Measurements from ENCODE around the gene ACSL3. TPM values are rescaled to one million over a fixed set of nuclear protein-coding genes. Genes with fewer than 3 reads are reported as not detected.

Gene ACSL3
- polyA plus RNA-seq, 1 donor from 2014 or later: 119 TPM

GRCh38 chr2:222892761-222893160 lies 31.9 kb downstream of the ACSL3 start:
- Histone ChIP-seq H3F3A (ENCODE audit: insufficient read depth, low read length, poor library complexity, severe bottlenecking) (no peaks in the 10 kb centered on the region), H3K27me3 (ENCODE audit: insufficient read depth, low read depth, low read length) (no peaks in the 10 kb centered on the region), H3K36me3 (ENCODE audit: insufficient read depth, low read length) (no peaks in the 10 kb centered on the region), H3K9ac (ENCODE audit: low read length) (no peak overlapping the region), H4K20me1 (ENCODE audit: insufficient read depth) (no peaks in the 10 kb centered on the region), H2AFZ (ENCODE audit: low read depth, low read length) (no peak overlapping the region), H3K9me3 (ENCODE audit: low read length) (no peaks in the 10 kb centered on the region), H3K4me2 (ENCODE audit: low read length) (no peak overlapping the region), H3K27ac (ENCODE audit: low read length) (no peak overlapping the region), H3K9me2 (ENCODE audit: insufficient read depth, low read length) (no peaks in the 10 kb centered on the region), H3K4me3 (ENCODE audit: low read length) (no peak overlapping the region), H3K79me2 (replicated peaks; ENCODE audit: insufficient read depth, low read length) (peaks cover 51% of the 10 kb centered on the region)
- no peak for TF ChIP-seq TAF1 (IDR thresholded peaks at IDR 0.05; ENCODE audit: low read depth)

- no peak overlapping the region for H3K27ac ChIP-seq (ENCODE audit: low read length)
- H3K9me2 ChIP-seq (ENCODE audit: insufficient read depth, low read length): no peaks in the 10 kb centered on the region
- no peaks in the 10 kb centered on the region for H3K27me3 ChIP-seq (ENCODE audit: insufficient read depth, low read depth, low read length)
- TF ChIP-seq EP300 (conservative IDR thresholded peaks at IDR 0.05; ENCODE audit: poor library complexity, severe bottlenecking): no peak
- TF ChIP-seq EZH2 (IDR thresholded peaks at IDR 0.05; ENCODE audit: borderline replicate concordance, insufficient read depth, low read length, poor library complexity, severe bottlenecking): no peak
- TF ChIP-seq TAF1 (IDR thresholded peaks at IDR 0.05; ENCODE audit: low read depth): no peak
- TF ChIP-seq SMC3 (conservative IDR thresholded peaks at IDR 0.05; ENCODE audit: poor library complexity): no peak
- no peak for TF ChIP-seq MXI1 (conservative IDR thresholded peaks at IDR 0.05; ENCODE audit: poor library complexity, severe bottlenecking)
- TF ChIP-seq CTCF (IDR thresholded peaks at IDR 0.05; ENCODE audit: poor library complexity, severe bottlenecking): no peak
- no peak for TF ChIP-seq REST (IDR thresholded peaks at IDR 0.05; ENCODE audit: borderline replicate concordance)
- TF ChIP-seq POLR2AphosphoS5 (IDR thresholded peaks at IDR 0.05): no peak
- no peak for TF ChIP-seq RAD21 (conservative IDR thresholded peaks at IDR 0.05)
- no peaks in the 10 kb centered on the region for H4K20me1 ChIP-seq (ENCODE audit: insufficient read depth)
- H3K79me2 ChIP-seq (replicated peaks; ENCODE audit: insufficient read depth, low read length): peaks cover 50% of the 10 kb centered on the region
- no peaks in the 10 kb centered on the region for H3K9me3 ChIP-seq (ENCODE audit: low read length)
- no peak overlapping the region for H2AFZ ChIP-seq (ENCODE audit: low read depth, low read length)
- H3K4me3 ChIP-seq (ENCODE audit: low read length): no peak overlapping the region
- no peak overlapping the region for H3K9ac ChIP-seq (ENCODE audit: low read length)
- H3K36me3 ChIP-seq (ENCODE audit: insufficient read depth, low read length): no peaks in the 10 kb centered on the region
- H3F3A ChIP-seq (ENCODE audit: insufficient read depth, low read length, poor library complexity, severe bottlenecking): no peaks in the 10 kb centered on the region
- H3K4me2 ChIP-seq (ENCODE audit: low read length): no peak overlapping the region
These were observed 32.9 kb downstream of the ACSL3 start for GRCh38 chr2:222893716-222894115.

- H2AFZ ChIP-seq (ENCODE audit: low read depth, low read length): no peak overlapping the region
- no peaks in the 10 kb centered on the region for H3K9me3 ChIP-seq (ENCODE audit: low read length)
- peaks cover 53% of the 10 kb centered on the region for H3K79me2 ChIP-seq (replicated peaks; ENCODE audit: insufficient read depth, low read length)
- H3K4me3 ChIP-seq (ENCODE audit: low read length): no peak overlapping the region
- no peaks in the 10 kb centered on the region for H3K27me3 ChIP-seq (ENCODE audit: insufficient read depth, low read depth, low read length)
- H3K36me3 ChIP-seq (ENCODE audit: insufficient read depth, low read length): no peaks in the 10 kb centered on the region
- TF ChIP-seq TAF1 (IDR thresholded peaks at IDR 0.05; ENCODE audit: low read depth) (no peak), REST (IDR thresholded peaks at IDR 0.05; ENCODE audit: borderline replicate concordance) (no peak), CTCF (IDR thresholded peaks at IDR 0.05; ENCODE audit: poor library complexity, severe bottlenecking) (no peak), SMC3 (conservative IDR thresholded peaks at IDR 0.05; ENCODE audit: poor library complexity) (no peak), MXI1 (conservative IDR thresholded peaks at IDR 0.05; ENCODE audit: poor library complexity, severe bottlenecking) (no peak), EP300 (conservative IDR thresholded peaks at IDR 0.05; ENCODE audit: poor library complexity, severe bottlenecking) (no peak), RAD21 (conservative IDR thresholded peaks at IDR 0.05) (no peak), EZH2 (IDR thresholded peaks at IDR 0.05; ENCODE audit: borderline replicate concordance, insufficient read depth, low read length, poor library complexity, severe bottlenecking) (no peak), POLR2AphosphoS5 (IDR thresholded peaks at IDR 0.05) (no peak)
- H4K20me1 ChIP-seq (ENCODE audit: insufficient read depth): no peaks in the 10 kb centered on the region
- H3K27ac ChIP-seq (ENCODE audit: low read length): no peak overlapping the region
- H3K4me2 ChIP-seq (ENCODE audit: low read length): no peak overlapping the region
- H3K9ac ChIP-seq (ENCODE audit: low read length): no peak overlapping the region
- no peaks in the 10 kb centered on the region for H3F3A ChIP-seq (ENCODE audit: insufficient read depth, low read length, poor library complexity, severe bottlenecking)
- no peaks in the 10 kb centered on the region for H3K9me2 ChIP-seq (ENCODE audit: insufficient read depth, low read length)
These were observed 34.3 kb downstream of the ACSL3 start for GRCh38 chr2:222895144-222895543.

All from neural cell (in vitro differentiated cells).